ENCODE results near the gene TBCD. TPM values are rescaled to one million over a fixed set of nuclear protein-coding genes. Genes with fewer than 3 reads are reported as not detected.
"Not testable (repeated sequence)": the region's sequence is repeated elsewhere in the genome, so short reads cannot be mapped to it uniquely, and the experiment has no call there.

The TBCD gene
- total RNA-seq, 1 experiment from 2014 or later, result 181 TPM

- Histone ChIP-seq H3K9me3 (replicated peaks) (no peaks in the 10 kb centered on the region), H3K4me3 (no peak overlapping the region), H3K27ac (no peak overlapping the region), H3K27me3 (no peaks in the 10 kb centered on the region), H3K4me1 (no peaks in the 10 kb centered on the region), H3K36me3 (peaks cover 76% of the 10 kb centered on the region)
- DNase-seq, result no peak
Measured at GRCh38 chr17:82772026-82772425, 20.2 kb downstream of the TBCD start.

- not testable (repeated sequence) for H3K9me3 ChIP-seq (replicated peaks)
Measured at GRCh38 chr17:82774456-82774855, 22.6 kb downstream of the TBCD start.

GRCh38 chr17:82775001-82775823, 23.3 kb downstream of the TBCD start:
- no peaks in the 10 kb centered on the region for H3K4me1 ChIP-seq
- no peaks in the 10 kb centered on the region for H3K9me3 ChIP-seq (replicated peaks)
- H3K36me3 ChIP-seq, result peaks cover 53% of the 10 kb centered on the region
- H3K27me3 ChIP-seq, result no peaks in the 10 kb centered on the region
- DNase-seq, result peak; percentile 64 to 68
- no peak overlapping the region for H3K27ac ChIP-seq
- no peak overlapping the region for H3K4me3 ChIP-seq

More at GRCh38 chr17:82774456-82774855, 22.6 kb downstream of the TBCD start:
- not testable (repeated sequence) for H3K27me3 ChIP-seq, H3K4me3 ChIP-seq, DNase-seq, H3K4me1 ChIP-seq, H3K27ac ChIP-seq
- peaks cover 61% of the 10 kb centered on the region for H3K36me3 ChIP-seq

GRCh38 chr17:82776454-82776853, 24.6 kb downstream of the TBCD start:
- Histone ChIP-seq H3K4me3 (no peak overlapping the region), H3K9me3 (replicated peaks) (no peaks in the 10 kb centered on the region), H3K4me1 (no peaks in the 10 kb centered on the region), H3K27me3 (no peaks in the 10 kb centered on the region), H3K27ac (no peak overlapping the region), H3K36me3 (peaks cover 50% of the 10 kb centered on the region)
- no peak for DNase-seq

- peaks cover 53% of the 10 kb centered on the region for H3K36me3 ChIP-seq
Measured at GRCh38 chr17:82777778-82778375, 26.0 kb downstream of the TBCD start.

GRCh38 chr17:82779541-82779940, 27.7 kb downstream of the TBCD start:
- Histone ChIP-seq H3K4me1 (no peaks in the 10 kb centered on the region), H3K27ac (no peak overlapping the region), H3K9me3 (replicated peaks) (no peaks in the 10 kb centered on the region), H3K4me3 (no peak overlapping the region), H3K36me3 (peaks cover 58% of the 10 kb centered on the region), H3K27me3 (no peaks in the 10 kb centered on the region)
- no peak for DNase-seq

More at GRCh38 chr17:82777778-82778375, 26.0 kb downstream of the TBCD start:
- not testable (repeated sequence) for H3K27me3 ChIP-seq; H3K4me1 ChIP-seq; H3K27ac ChIP-seq; H3K4me3 ChIP-seq; H3K9me3 ChIP-seq (replicated peaks); DNase-seq

- Histone ChIP-seq H3K36me3 (peaks cover 53% of the 10 kb centered on the region), H3K27me3 (no peaks in the 10 kb centered on the region), H3K27ac (no peak overlapping the region), H3K9me3 (replicated peaks) (no peaks in the 10 kb centered on the region), H3K4me3 (no peak overlapping the region), H3K4me1 (no peaks in the 10 kb centered on the region)
- peak in 1 of 2 experiments; percentile 53 for DNase-seq
Measured at GRCh38 chr17:82780195-82780594, 28.3 kb downstream of the TBCD start.

GRCh38 chr17:82780971-82781893, 29.4 kb downstream of the TBCD start:
- Histone ChIP-seq H3K36me3 (peaks cover 51% of the 10 kb centered on the region), H3K4me1 (no peaks in the 10 kb centered on the region), H3K4me3 (no peak overlapping the region), H3K27me3 (no peaks in the 10 kb centered on the region), H3K9me3 (replicated peaks) (no peaks in the 10 kb centered on the region), H3K27ac (no peak overlapping the region)
- DNase-seq, result peak; percentile 50 to 61

- DNase-seq, result peak; percentile 80 to 93
- Histone ChIP-seq H3K9me3 (replicated peaks) (no peaks in the 10 kb centered on the region), H3K27ac (no peak overlapping the region)
Measured at GRCh38 chr17:82781894-82782274, 30.0 kb downstream of the TBCD start.

GRCh38 chr17:82782657-82783207, 30.9 kb downstream of the TBCD start:
- H3K4me3 ChIP-seq, result no peak overlapping the region
- DNase-seq, result no peak
- H3K27me3 ChIP-seq, result no peaks in the 10 kb centered on the region
- H3K36me3 ChIP-seq, result peaks cover 43% of the 10 kb centered on the region
- no peaks in the 10 kb centered on the region for H3K9me3 ChIP-seq (replicated peaks)
- H3K27ac ChIP-seq, result no peak overlapping the region
- no peaks in the 10 kb centered on the region for H3K4me1 ChIP-seq

More at GRCh38 chr17:82781894-82782274, 30.0 kb downstream of the TBCD start:
- peaks cover 44% of the 10 kb centered on the region for H3K36me3 ChIP-seq
- no peak overlapping the region for H3K4me3 ChIP-seq
- no peaks in the 10 kb centered on the region for H3K4me1 ChIP-seq
- no peaks in the 10 kb centered on the region for H3K27me3 ChIP-seq

GRCh38 chr17:82783498-82783897, 31.6 kb downstream of the TBCD start:
- Histone ChIP-seq H3K4me1 (no peaks in the 10 kb centered on the region), H3K36me3 (peaks cover 48% of the 10 kb centered on the region), H3K9me3 (replicated peaks) (no peaks in the 10 kb centered on the region), H3K4me3 (no peak overlapping the region), H3K27ac (no peak overlapping the region), H3K27me3 (no peaks in the 10 kb centered on the region)
- no peak for DNase-seq

- H3K9me3 ChIP-seq (replicated peaks); H3K27me3 ChIP-seq; DNase-seq; H3K27ac ChIP-seq; H3K4me3 ChIP-seq; H3K4me1 ChIP-seq: not testable (repeated sequence)
- peaks cover 41% of the 10 kb centered on the region for H3K36me3 ChIP-seq
Measured at GRCh38 chr17:82785581-82785980, 33.7 kb downstream of the TBCD start.

- H3K36me3 ChIP-seq, result peaks cover 44% of the 10 kb centered on the region
- no peak overlapping the region for H3K4me3 ChIP-seq
- H3K4me1 ChIP-seq, result no peaks in the 10 kb centered on the region
- DNase-seq, result no peak
- no peak overlapping the region for H3K27ac ChIP-seq
- H3K27me3 ChIP-seq, result no peaks in the 10 kb centered on the region
- no peaks in the 10 kb centered on the region for H3K9me3 ChIP-seq (replicated peaks)
Measured at GRCh38 chr17:82786427-82786826, 34.6 kb downstream of the TBCD start.

- no peak overlapping the region for H3K27ac ChIP-seq
- no peak for DNase-seq
Measured at GRCh38 chr17:82787081-82787848, 35.4 kb downstream of the TBCD start.

More at GRCh38 chr17:82787081-82787848, 35.4 kb downstream of the TBCD start:
- no peaks in the 10 kb centered on the region for H3K4me1 ChIP-seq
- no peaks in the 10 kb centered on the region for H3K27me3 ChIP-seq
- no peaks in the 10 kb centered on the region for H3K9me3 ChIP-seq (replicated peaks)
- peaks cover 38% of the 10 kb centered on the region for H3K36me3 ChIP-seq
- no peak overlapping the region for H3K4me3 ChIP-seq

All from SJCRH30 (cell line).